HepG2 (cell line): Measurements from ENCODE around the gene ECE2. TPM values are rescaled to one million over a fixed set of nuclear protein-coding genes. Genes with fewer than 3 reads are reported as not detected.
A peak's percentile ranks its signal among the peaks of the same experiment; 100 is the strongest.

Experiments used
- AGO2 ChIP-seq: fragments of 200-400 bp; formaldehyde crosslinking; optimal IDR thresholded peaks from 2 replicates; pipeline ENCODE3; 2017; ENCODE audit warnings: mild to moderate bottlenecking, low read depth, low read length, moderate library complexity
- ARID2 ChIP-seq: sonication (generic); formaldehyde crosslinking; IDR thresholded peaks from 2 replicates; pipeline ENCODE4 v1.8.1; 2022; ENCODE audit warnings: mild to moderate bottlenecking, missing genetic modification reagents, borderline replicate concordance
- CC2D1A ChIP-seq: sonication (generic); formaldehyde crosslinking; IDR thresholded peaks from 2 replicates; pipeline ENCODE4 v1.8.1; 2023; ENCODE audit warnings: mild to moderate bottlenecking, missing genetic modification reagents
- GABPB1 ChIP-seq: IDR thresholded peaks from 2 replicates; pipeline ENCODE4 v1.6.1; 2016; ENCODE audit warnings: mild to moderate bottlenecking, missing genetic modification reagents, moderate library complexity, missing compliant biosample characterization
- KIAA2018 ChIP-seq: sonication (generic); formaldehyde crosslinking; IDR thresholded peaks from 2 replicates; pipeline ENCODE4 v1.5.0; 2020; ENCODE audit warnings: mild to moderate bottlenecking, missing genetic modification reagents, borderline replicate concordance
- MXD3 ChIP-seq: IDR thresholded peaks from 2 replicates; pipeline ENCODE4 v1.6.1; 2016; ENCODE audit warnings: mild to moderate bottlenecking, missing biosample characterization, missing genetic modification reagents
- MYC ChIP-seq: sonication (generic); formaldehyde crosslinking; IDR thresholded peaks from 2 replicates; pipeline ENCODE4 v1.9.0; 2021; ENCODE audit warnings: missing genetic modification reagents, borderline replicate concordance
- MZF1 ChIP-seq: sonication (generic); formaldehyde crosslinking; IDR thresholded peaks from 2 replicates; pipeline ENCODE4 v1.8.1; 2023; ENCODE audit warnings: mild to moderate bottlenecking, missing genetic modification reagents, borderline replicate concordance
- NAIF1 ChIP-seq: sonication (generic); formaldehyde crosslinking; IDR thresholded peaks from 2 replicates; pipeline ENCODE4 v1.5.0; 2020; ENCODE audit warnings: mild to moderate bottlenecking, missing genetic modification reagents, borderline replicate concordance
- PATZ1 ChIP-seq: sonication (generic); formaldehyde crosslinking; IDR thresholded peaks from 2 replicates; pipeline ENCODE4 v1.4.0; 2020; ENCODE audit warnings: missing genetic modification reagents
- SUZ12 ChIP-seq: fragments of 150-350 bp; IDR thresholded peaks from 2 replicates; pipeline ENCODE4 v1.6.1; 2014; ENCODE audit warnings: low read depth, low read length
- TEF ChIP-seq: sonication (generic); formaldehyde crosslinking; IDR thresholded peaks from 2 replicates; pipeline ENCODE4 v1.5.0; 2020; ENCODE audit warnings: missing genetic modification reagents
- YEATS2 ChIP-seq: sonication (generic); formaldehyde crosslinking; IDR thresholded peaks from 2 replicates; pipeline ENCODE4 v1.4.0; 2020; ENCODE audit warnings: missing genetic modification reagents, borderline replicate concordance
- ZFP82 ChIP-seq: sonication (generic); formaldehyde crosslinking; IDR thresholded peaks from 2 replicates; pipeline ENCODE4 v1.5.1; 2020; ENCODE audit warnings: mild to moderate bottlenecking, missing genetic modification reagents, borderline replicate concordance
- ZKSCAN5 ChIP-seq: sonication (generic); formaldehyde crosslinking; IDR thresholded peaks from 2 replicates; pipeline ENCODE4 v1.5.1; 2020; ENCODE audit warnings: mild to moderate bottlenecking, missing genetic modification reagents
- ZNF207 ChIP-seq: fragments of 450-650 bp; IDR thresholded peaks from 2 replicates; pipeline ENCODE4 v1.6.1; 2016; ENCODE audit warnings: antibody characterized with exemption, borderline replicate concordance
- ZNF333 ChIP-seq: sonication (generic); formaldehyde crosslinking; IDR thresholded peaks from 2 replicates; pipeline ENCODE4 v1.4.0; 2020; ENCODE audit warnings: mild to moderate bottlenecking, missing genetic modification reagents, borderline replicate concordance
- polyA plus RNA-seq, 8 experiments: library from polyadenylated mRNA; depleted of rRNA in 3 of 8; stranded (reverse) in 7 of 8; unstranded in 1 of 8; fragments of >200 nt; fragmentation: Illumina TruSeq in 4 of 8; extraction: Trizol in 4 of 8; gene quantifications; 2 replicates each; pipeline versions ENCODE4 v1.2.1 to v1.2.3, GENCODE V29; 2011 to 2016; ENCODE audit warnings: low read depth in 4 of 8, missing spikeins in 1 of 8, mixed read lengths in 1 of 8; ENCODE audit not compliant: insufficient read depth in 1 of 8
- total RNA-seq, 5 experiments: library from RNA; depleted of rRNA; stranded (reverse); fragments of >200 nt; fragmentation: Illumina TruSeq; extraction: Trizol; gene quantifications; 2 replicates each; pipeline ENCODE4 v1.2.3, GENCODE V29; 2016; ENCODE audit warnings: low read depth in 1 of 5

ECE2 gene
- total and polyA plus RNA-seq, 2 of the 13 experiments (the other 11 are each of a cell fraction or from before 2014, with no cell fraction given): not detected

GRCh38 chr3:184335661-184336546, 60.1 kb downstream of the ECE2 start (continued):
- TF ChIP-seq TEF (CRISPR knock-in tag) (no peak), GABPB1 (CRISPR knock-in tag) (peak; percentile 82; the same call in 1 of the 2 replicates), KIAA2018 (no peak), SUZ12 (no peak), AGO2 (peak; percentile 99), ZKSCAN5 (CRISPR knock-in tag) (no peak), MYC (no peak), ZNF333 (CRISPR knock-in tag) (0 out of 2 replicates have a peak, but pooled peaks have one; percentile 42), ARID2 (CRISPR knock-in tag) (no peak), CC2D1A (CRISPR knock-in tag) (no peak), ZNF207 (no peak), MXD3 (CRISPR knock-in tag) (0 out of 2 replicates have a peak, but pooled peaks have one; percentile 24), NAIF1 (CRISPR knock-in tag) (no peak), YEATS2 (no peak), MZF1 (CRISPR knock-in tag) (no peak), PATZ1 (peak; percentile 63), ZFP82 (CRISPR knock-in tag) (peak; percentile 73; the same call in 1 of the 2 replicates)
